Measurements from ENCODE around the gene POLD2.
"Not testable (repeated sequence)": the region's sequence is repeated elsewhere in the genome, so short reads cannot be mapped to it uniquely, and the experiment has no call there.

Gene POLD2

GRCh38 chr7:44123190-44124003 is at the start of gene POLD2:
Gene POLD2 (minus strand): TSS chr7:44123548. CDS start chr7:44122053, 1,495 bp downstream.
- peak; percentile 98 for DNase-seq (ENCODE audit: low read depth)

DNA sequence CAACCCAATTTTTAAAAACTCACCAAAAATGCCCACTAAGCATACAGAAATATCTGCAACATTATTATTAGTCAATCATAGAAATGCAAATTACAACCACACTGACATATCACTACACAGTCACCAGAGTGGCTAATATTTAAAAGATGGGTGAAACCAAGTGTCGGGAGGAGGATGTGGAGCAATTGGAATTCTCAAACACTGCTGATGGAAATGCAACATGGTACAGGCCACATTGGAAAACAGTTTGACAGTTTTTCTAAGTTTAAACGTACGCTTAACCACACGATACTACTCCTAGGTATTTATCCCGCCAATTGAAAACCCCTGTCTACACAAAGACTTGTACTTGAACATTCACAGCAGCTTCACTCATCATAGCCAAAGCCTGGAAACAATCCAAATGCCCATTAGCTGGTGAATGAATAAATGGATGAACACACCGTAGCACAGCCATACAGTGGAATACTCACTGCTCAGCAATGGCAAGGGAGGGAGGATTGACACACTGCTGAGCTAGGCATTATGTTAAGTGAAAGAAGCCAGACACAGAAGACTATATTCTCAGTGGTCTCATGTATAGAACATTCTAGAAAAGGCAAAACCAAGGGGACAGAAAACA is 49.6 kb upstream of the POLD2 start:
- DNase-seq (ENCODE audit: low read depth), result no peak

DNA sequence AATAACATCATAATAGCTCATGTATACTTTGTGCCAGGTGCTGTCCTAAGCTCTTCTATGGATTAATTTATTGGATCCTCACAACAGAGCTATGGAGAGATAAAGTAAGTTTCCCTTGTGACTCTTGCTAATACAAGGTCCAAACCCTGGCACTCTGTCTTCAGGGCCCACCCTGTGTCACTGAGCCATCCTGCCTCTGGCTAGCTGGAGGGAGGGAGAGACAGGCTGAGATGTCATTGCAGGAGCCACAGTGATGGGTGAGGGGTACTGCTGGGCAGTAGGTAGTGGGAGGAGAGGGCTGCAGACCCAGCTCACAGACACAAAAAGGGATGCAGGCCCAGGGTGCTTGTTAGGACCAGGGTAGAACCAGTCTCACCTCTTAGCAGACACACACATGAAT is 49.0 kb upstream of the POLD2 start:
- DNase-seq (ENCODE audit: low read depth), result no peak

DNA sequence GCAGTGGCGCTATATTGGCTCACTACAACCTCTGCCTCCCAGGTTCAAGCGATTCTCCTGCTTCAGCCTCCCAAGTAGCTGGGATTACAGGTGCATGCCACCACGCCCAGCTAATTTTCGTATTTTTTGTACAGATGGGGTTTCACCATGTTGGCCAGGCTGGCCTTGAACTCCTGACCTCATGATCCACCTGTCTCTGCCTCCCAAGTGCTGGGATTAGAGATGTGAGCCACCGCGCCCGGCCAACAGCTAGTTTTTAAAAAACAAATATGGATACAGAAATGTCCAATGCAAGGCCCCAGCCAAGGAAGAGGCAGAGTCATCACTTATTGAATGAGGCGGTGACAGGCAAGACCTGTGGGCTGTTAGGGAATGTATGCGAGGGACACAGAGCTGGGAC is 48.6 kb upstream of the POLD2 start:
- DNase-seq (ENCODE audit: low read depth), result not testable (repeated sequence)

- no peak for DNase-seq (ENCODE audit: low read depth)
Observed at GRCh38 chr7:44167920-44168319, 44.6 kb upstream of the POLD2 start.

DNA sequence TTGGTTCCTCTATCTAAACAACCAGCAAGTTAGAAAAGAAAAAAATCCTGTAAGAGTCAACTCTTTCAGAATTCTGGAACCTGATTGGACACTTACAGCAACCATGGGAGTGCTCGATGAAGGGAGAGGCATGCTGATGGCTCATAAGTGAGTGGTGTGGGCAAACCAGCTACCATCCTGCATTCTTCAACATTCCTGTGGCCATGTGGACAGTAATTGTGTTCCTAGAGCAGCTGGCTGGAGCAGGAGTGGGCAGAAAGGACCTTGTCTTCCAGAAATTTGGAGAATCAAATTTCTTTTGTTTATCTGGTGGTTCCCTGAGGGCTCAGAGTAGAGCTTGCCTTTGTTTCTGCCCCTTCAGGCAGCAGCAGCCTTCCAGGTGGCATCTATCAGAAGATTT is 40.2 kb upstream of the POLD2 start:
- DNase-seq (ENCODE audit: low read depth), result no peak

DNA sequence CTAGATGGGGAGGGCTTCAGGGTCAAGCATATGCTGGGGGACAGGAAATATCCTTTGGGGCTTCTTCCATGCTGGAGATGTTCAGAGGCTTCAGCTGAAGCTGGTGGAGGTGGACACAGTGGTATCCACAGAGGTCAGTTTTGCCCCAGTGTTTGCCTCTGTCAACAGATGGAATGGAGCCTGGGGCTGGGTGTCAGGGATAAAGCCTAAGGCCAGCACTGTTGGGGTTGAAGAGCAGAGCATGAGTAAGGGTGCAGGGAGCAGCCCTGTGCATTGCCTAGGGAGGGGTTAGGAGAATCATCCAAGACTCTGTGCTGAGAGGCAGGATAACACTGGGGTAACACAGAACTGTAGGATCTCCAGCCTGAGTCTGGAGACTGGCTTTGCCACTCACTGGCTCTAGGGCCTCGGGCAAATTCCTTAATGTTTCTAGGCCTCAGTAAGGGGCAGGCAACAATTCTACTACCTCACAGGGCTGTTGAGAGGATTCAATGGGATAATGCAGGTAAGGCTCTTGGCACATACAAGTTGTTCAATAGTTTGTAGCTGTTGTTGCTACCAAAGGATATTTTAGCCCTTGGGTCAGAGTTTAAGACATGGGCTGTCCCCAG is 39.5 kb upstream of the POLD2 start:
- DNase-seq (ENCODE audit: low read depth), result no peak

DNA sequence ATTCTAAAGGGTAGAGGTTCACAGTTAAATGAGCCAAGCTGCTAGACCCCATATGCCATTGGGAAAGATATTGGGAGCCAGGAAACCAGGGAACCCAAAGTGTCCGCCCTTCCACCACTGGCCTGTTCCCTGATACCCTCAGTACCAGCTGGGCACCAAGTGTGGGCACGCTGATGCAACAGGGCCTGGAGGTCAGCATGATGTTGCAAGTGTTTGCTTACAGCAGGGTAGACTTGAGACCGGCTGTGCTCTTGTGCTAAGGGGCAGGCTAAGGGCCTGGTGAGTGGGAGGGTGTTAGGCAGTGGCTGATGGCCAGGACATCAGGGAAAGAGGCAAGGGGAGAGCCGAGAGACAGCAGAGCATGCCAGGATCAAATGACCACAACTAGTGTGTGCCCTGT is 38.8 kb upstream of the POLD2 start:
- no peak for DNase-seq (ENCODE audit: low read depth)

DNA sequence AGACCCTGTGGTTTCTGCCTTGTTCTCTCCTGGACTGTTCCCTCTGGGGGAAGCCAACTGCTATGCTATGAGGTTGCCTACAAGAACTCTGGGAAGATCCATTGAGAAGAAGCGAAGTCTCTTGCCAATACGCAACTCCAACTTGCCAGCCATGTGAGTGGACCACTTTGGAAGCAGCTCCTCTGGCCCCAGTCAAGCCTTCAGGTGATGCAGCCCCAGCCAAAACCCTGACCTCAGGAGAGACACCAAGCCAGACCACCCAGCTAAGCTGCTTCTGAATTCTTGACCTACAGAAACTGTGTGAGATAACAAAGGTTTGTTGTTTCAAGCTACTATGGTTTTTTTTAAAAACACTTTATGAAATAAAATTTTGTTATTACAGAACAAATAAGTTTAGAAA is 38.0 kb upstream of the POLD2 start:
- no peak for DNase-seq (ENCODE audit: low read depth)

DNA sequence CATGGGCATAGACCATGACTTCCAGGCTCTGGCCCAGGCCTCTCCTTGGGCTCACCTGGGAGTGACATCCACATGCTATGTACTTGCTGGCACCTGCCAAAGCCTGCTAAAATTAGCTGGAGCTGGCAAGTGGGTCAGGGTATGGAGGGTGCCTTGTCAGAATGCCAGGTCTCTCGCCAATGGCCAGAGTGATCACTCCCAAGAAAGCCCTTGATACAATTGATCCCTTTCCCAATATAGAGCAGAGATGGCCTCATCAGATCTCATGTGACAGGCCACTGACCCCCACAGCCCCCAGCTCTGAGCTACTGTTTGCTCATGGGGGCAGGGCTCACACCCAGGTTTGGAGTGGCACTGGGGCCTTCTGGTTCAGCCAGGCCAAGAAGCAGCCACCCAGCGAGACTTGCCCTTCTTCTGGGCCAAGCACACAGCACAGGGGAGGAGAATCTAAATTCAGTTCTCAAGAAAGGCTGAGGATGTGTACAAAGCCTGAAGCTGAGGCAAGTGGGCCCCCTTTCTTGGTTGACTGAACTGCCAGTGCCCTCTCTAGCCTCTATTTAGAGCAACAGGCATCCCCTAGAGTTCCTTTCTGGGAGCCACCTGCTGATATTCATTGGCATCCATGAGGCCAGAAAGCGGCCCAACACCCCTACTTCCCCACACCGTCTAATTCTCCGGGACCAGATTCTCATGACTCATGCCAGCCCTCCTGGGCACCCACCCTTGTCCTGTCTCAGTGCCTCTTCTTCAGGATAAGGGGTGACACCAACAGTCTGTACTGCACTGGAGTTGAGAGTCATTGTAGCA is 36.7 kb upstream of the POLD2 start:
- DNase-seq (ENCODE audit: low read depth), result no peak

- no peak for DNase-seq (ENCODE audit: low read depth)
Observed at GRCh38 chr7:44158873-44159631, 35.7 kb upstream of the POLD2 start.

DNA sequence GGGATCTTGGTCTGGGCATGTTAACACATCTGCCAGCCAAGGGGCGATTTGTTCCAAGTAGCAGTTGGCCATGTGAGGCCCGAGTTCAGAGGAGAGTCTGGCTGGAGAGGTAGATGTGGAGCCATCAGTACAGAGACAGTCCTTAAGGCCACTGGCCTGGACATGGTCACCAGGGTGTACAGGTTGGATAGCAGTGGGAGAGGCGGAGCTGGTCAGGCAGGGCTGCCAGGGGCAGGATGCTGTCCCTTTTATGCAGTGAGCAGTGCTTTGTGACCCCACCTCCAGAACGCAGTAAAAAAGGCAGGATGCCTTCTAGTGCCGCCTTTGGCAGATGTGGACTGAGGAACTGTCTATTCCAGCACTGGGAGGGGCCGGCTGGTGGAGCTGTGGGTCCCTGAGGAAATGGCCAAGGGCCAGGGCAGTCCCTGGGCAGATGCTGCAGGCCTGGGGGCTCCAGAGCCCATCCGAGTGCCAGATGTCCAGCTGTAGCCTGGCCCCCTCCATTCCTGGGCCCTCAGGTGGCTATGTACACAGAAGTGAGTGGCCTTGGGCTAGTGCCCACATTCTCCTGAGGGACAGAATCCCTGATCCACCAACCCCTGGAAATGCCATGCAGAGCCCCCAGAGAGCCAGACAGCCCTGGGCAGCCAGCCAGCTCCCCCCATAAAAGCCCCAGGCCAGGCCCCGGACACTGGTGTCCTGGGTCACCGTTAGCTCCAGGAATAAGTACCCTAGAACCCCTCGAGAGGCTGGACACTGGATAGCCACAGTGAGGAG is 34.9 kb upstream of the POLD2 start:
- no peak for DNase-seq (ENCODE audit: low read depth)

GRCh38 chr7:44157116-44158080 is 34.0 kb upstream of the POLD2 start:
- no peak for DNase-seq (ENCODE audit: low read depth)

GRCh38 chr7:44156453-44157010 is 33.2 kb upstream of the POLD2 start:
- no peak for DNase-seq (ENCODE audit: low read depth)

- no peak for DNase-seq (ENCODE audit: low read depth)
Observed at GRCh38 chr7:44155191-44156185, 32.1 kb upstream of the POLD2 start.

- no peak for DNase-seq (ENCODE audit: low read depth)
Observed at GRCh38 chr7:44154703-44155102, 31.4 kb upstream of the POLD2 start.

DNA sequence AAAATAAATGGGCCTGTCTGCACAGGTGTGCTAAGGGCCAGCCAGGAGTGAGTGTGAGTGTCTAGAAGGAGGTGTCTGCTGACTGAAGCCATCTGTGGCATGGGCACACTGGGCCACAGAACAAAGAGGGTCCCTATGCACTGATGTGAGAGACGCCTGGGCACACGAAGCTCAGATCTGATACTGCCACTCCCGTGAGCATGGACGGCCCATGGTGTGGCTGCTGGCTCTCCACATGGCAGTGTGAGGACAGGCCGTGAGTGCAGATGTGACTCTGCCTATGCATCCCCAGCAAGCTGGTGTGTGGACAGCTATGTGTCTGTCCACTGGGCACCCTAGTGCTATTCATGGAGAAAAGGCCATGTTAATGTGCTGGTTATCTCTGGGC is 30.6 kb upstream of the POLD2 start:
- DNase-seq (ENCODE audit: low read depth), result no peak

Data from activated T-cell treated with anti-CD3 and anti-CD28 coated beads for 24 hours (primary cell).